OCI-LY1 (cell line): ENCODE data around the gene TENT4A.

Source experiments
- H2AFZ ChIP-seq: fragments of 200-600 bp; sonication (generic), shearing (Covaris generic); 2 replicates; pipeline ENCODE4 v1.6.0; 2014; ENCODE audit warnings: antibody characterized with exemption, mild to moderate bottlenecking, low read length
- H3F3A ChIP-seq: fragments of 200-600 bp; sonication (generic), shearing (Covaris generic); 2 replicates; pipeline ENCODE4 v1.6.0; 2014; ENCODE audit warnings: mild to moderate bottlenecking, antibody characterized with exemption, low read length, moderate library complexity; ENCODE audit not compliant: insufficient read depth
- H3K27ac ChIP-seq: fragments of 200-600 bp; sonication (generic); 2 replicates; pipeline ENCODE4 v1.5.1; 2014; ENCODE audit warnings: low read length, mixed run types, mild to moderate bottlenecking, low read depth; ENCODE audit not compliant: poor library complexity, severe bottlenecking
- H3K27me3 ChIP-seq: fragments of 200-600 bp; sonication (generic); 2 replicates; pipeline ENCODE4 v1.6.0; 2014; ENCODE audit warnings: antibody characterized with exemption, mild to moderate bottlenecking, low read length, moderate library complexity; ENCODE audit not compliant: insufficient read depth
- H3K36me3 ChIP-seq: fragments of 200-600 bp; sonication (generic); 2 replicates; pipeline ENCODE4 v1.6.1; 2014; ENCODE audit warnings: mild to moderate bottlenecking, antibody characterized with exemption, low read length, moderate library complexity, mixed read lengths; ENCODE audit not compliant: insufficient read depth
- H3K4me1 ChIP-seq: fragments of 200-600 bp; sonication (generic); 2 replicates; pipeline ENCODE4 v1.5.1; 2014; ENCODE audit warnings: mild to moderate bottlenecking, low read length, moderate library complexity; ENCODE audit not compliant: insufficient read depth, severe bottlenecking
- H3K4me2 ChIP-seq: fragments of 200-600 bp; sonication (generic), shearing (Covaris generic); 2 replicates; pipeline ENCODE4 v1.6.1; 2014; ENCODE audit warnings: low read length
- H3K4me3 ChIP-seq: fragments of 200-600 bp; sonication (generic); 2 replicates; pipeline ENCODE4 v1.5.1; 2014; ENCODE audit warnings: low read length, low read depth, mild to moderate bottlenecking, mixed read lengths; ENCODE audit not compliant: poor library complexity, severe bottlenecking
- H3K79me2 ChIP-seq: fragments of 200-600 bp; shearing (Covaris generic); 2 replicates; pipeline ENCODE4 v1.6.1; 2016; ENCODE audit warnings: mixed run types, low read length, mixed read lengths; ENCODE audit not compliant: insufficient read depth
- H3K9ac ChIP-seq: fragments of 200-600 bp; sonication (generic), shearing (Covaris generic); 2 replicates; pipeline ENCODE4 v1.6.1; 2014; ENCODE audit warnings: mild to moderate bottlenecking, low read length, mixed read lengths
- H3K9me2 ChIP-seq: fragments of 200-600 bp; sonication (generic), shearing (Covaris generic); 2 replicates; pipeline ENCODE4 v1.6.1; 2014; ENCODE audit warnings: low read depth, mild to moderate bottlenecking, low read length, mixed read lengths
- H3K9me3 ChIP-seq: fragments of 200-600 bp; shearing (Covaris generic); 2 replicates; pipeline ENCODE4 v1.6.1; 2014; ENCODE audit warnings: low read length, mixed read lengths
- H4K20me1 ChIP-seq: fragments of 200-600 bp; sonication (generic), shearing (Covaris generic); 2 replicates; pipeline ENCODE4 v1.6.0; 2016; ENCODE audit warnings: mild to moderate bottlenecking, low read length; ENCODE audit not compliant: insufficient read depth
- EZH2 ChIP-seq: fragments of 200-600 bp; sonication (generic), shearing (Covaris generic); IDR thresholded peaks from 2 replicates; pipeline ENCODE4 v1.8.0; 2017; ENCODE audit warnings: borderline replicate concordance, mixed run types, mild to moderate bottlenecking, antibody characterized with exemption, low read length, moderate library complexity, mixed read lengths
- TF ChIP-seq, protein P1 (sequence below): fragments of 200-600 bp; sonication (generic), shearing (Covaris generic); IDR thresholded peaks from 2 replicates; pipeline ENCODE4 v1.5.1; 2017; ENCODE audit warnings: mild to moderate bottlenecking, antibody characterized with exemption, low read length, moderate library complexity, mixed read lengths

Gene TENT4A

DNA sequence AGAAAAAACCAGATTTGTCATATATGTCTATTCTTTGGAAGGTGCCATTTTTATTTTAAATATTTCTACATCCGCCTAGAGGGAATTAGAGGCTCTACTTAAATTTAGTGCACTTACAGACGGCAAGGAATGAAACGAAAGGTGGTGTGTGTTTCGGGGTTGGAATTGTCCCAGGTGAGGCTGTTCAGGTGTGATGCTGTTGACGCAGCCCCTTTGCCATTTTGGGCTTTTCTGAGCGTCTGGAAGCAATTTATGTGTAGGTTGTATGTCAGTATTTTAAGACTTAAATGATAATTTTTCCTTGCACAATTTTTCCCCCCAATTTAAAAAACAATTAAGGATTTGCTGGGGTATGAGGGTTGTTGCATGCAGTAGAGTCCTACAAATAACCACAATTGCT, 2.0 kb downstream of the TENT4A start:
- Histone ChIP-seq H3K27me3 (no peaks in the 10 kb centered on the region), H3K9ac (peak overlapping the region; percentile 49), H4K20me1 (no peaks in the 10 kb centered on the region; the same call in 1 of the 2 replicates), H3K4me3 (peak overlapping the region; percentile 76), H3K9me2 (no peaks in the 10 kb centered on the region), H3K36me3 (peaks cover 42% of the 10 kb centered on the region), H3K27ac (no peak overlapping the region), H3K79me2 (peaks cover 43% of the 10 kb centered on the region), H2AFZ (no peak overlapping the region), H3K4me2 (peak overlapping the region; percentile 94), H3K4me1 (peaks cover 65% of the 10 kb centered on the region), H3K9me3 (no peaks in the 10 kb centered on the region), H3F3A (no peaks in the 10 kb centered on the region)
- TF ChIP-seq EZH2 = no peak
- TF ChIP-seq, protein P1, sequence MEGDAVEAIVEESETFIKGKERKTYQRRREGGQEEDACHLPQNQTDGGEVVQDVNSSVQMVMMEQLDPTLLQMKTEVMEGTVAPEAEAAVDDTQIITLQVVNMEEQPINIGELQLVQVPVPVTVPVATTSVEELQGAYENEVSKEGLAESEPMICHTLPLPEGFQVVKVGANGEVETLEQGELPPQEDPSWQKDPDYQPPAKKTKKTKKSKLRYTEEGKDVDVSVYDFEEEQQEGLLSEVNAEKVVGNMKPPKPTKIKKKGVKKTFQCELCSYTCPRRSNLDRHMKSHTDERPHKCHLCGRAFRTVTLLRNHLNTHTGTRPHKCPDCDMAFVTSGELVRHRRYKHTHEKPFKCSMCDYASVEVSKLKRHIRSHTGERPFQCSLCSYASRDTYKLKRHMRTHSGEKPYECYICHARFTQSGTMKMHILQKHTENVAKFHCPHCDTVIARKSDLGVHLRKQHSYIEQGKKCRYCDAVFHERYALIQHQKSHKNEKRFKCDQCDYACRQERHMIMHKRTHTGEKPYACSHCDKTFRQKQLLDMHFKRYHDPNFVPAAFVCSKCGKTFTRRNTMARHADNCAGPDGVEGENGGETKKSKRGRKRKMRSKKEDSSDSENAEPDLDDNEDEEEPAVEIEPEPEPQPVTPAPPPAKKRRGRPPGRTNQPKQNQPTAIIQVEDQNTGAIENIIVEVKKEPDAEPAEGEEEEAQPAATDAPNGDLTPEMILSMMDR = no peak

- Histone ChIP-seq H3K9me3 (no peaks in the 10 kb centered on the region), H3K4me3 (peak overlapping the region; percentile 76), H4K20me1 (no peaks in the 10 kb centered on the region; the same call in 1 of the 2 replicates), H3F3A (no peaks in the 10 kb centered on the region), H3K4me2 (peak overlapping the region; percentile 94), H3K4me1 (peaks cover 71% of the 10 kb centered on the region), H3K27me3 (no peaks in the 10 kb centered on the region), H3K27ac (no peak overlapping the region), H3K79me2 (peaks cover 47% of the 10 kb centered on the region), H2AFZ (no peak overlapping the region), H3K9ac (peak overlapping the region; percentile 49), H3K36me3 (peaks cover 42% of the 10 kb centered on the region), H3K9me2 (no peaks in the 10 kb centered on the region)
- TF ChIP-seq EZH2 = no peak
- TF ChIP-seq, protein P1 = no peak
Measured at GRCh38 chr5:6715758-6716628, 2.8 kb downstream of the TENT4A start.

- Histone ChIP-seq H3K4me2 (peak overlapping the region; percentile 94), H4K20me1 (no peaks in the 10 kb centered on the region; the same call in 1 of the 2 replicates), H3K79me2 (peaks cover 54% of the 10 kb centered on the region), H3K27ac (no peak overlapping the region), H3K9me2 (no peaks in the 10 kb centered on the region), H3K27me3 (no peaks in the 10 kb centered on the region), H3F3A (no peaks in the 10 kb centered on the region), H3K9me3 (no peaks in the 10 kb centered on the region), H3K36me3 (peaks cover 42% of the 10 kb centered on the region), H3K9ac (no peak overlapping the region; the same call in 1 of the 2 replicates), H3K4me3 (peak overlapping the region; percentile 76), H3K4me1 (peaks cover 75% of the 10 kb centered on the region), H2AFZ (no peak overlapping the region)
- TF ChIP-seq, protein P1 = no peak
- no peak for TF ChIP-seq EZH2
Measured at GRCh38 chr5:6716629-6717149, 3.5 kb downstream of the TENT4A start.
